Activated CD8-positive, alpha-beta memory T cell treated with anti-CD3 and anti-CD28 coated beads, Interleukin-2, amount 50 U/mL, for 4 hours (primary cell): Measurements from ENCODE around the gene MAPK9.

Source experiments
- DNase-seq: peaks from one replicate; pipeline ENCODE4 v3.0.0-alpha.2; 2020

The MAPK9 gene

GRCh38 chr5:180291234-180291940 lies 496 bp downstream of the MAPK9 start:
- no peak for DNase-seq

- DNase-seq: no peak
Observed at GRCh38 chr5:180290568-180291233, 1.2 kb downstream of the MAPK9 start.

GRCh38 chr5:180289966-180290365 lies 1.9 kb downstream of the MAPK9 start:
- DNase-seq: no peak

- DNase-seq: no peak
Observed at GRCh38 chr5:180289433-180289832, 2.5 kb downstream of the MAPK9 start.

GRCh38 chr5:180287868-180288267 lies 4.0 kb downstream of the MAPK9 start:
- no peak for DNase-seq

GRCh38 chr5:180287404-180287803 lies 4.5 kb downstream of the MAPK9 start:
- no peak for DNase-seq

- no peak for DNase-seq
Observed at GRCh38 chr5:180284149-180284548, 7.7 kb downstream of the MAPK9 start.

GRCh38 chr5:180283026-180283615 lies 8.8 kb downstream of the MAPK9 start:
- DNase-seq: no peak

GRCh38 chr5:180282281-180282680 lies 9.6 kb downstream of the MAPK9 start:
- DNase-seq: no peak

- DNase-seq: no peak
Observed at GRCh38 chr5:180281706-180282105, 10.2 kb downstream of the MAPK9 start.

GRCh38 chr5:180274695-180275094 lies 17.2 kb downstream of the MAPK9 start:
- DNase-seq: no peak

- DNase-seq: no peak
Observed at GRCh38 chr5:180271221-180271620, 20.7 kb downstream of the MAPK9 start.

- DNase-seq: no peak
Observed at GRCh38 chr5:180259260-180259611, 32.6 kb downstream of the MAPK9 start.

- no peak for DNase-seq
Observed at GRCh38 chr5:180253036-180253824, 38.7 kb downstream of the MAPK9 start.

GRCh38 chr5:180251887-180252286 lies 40.0 kb downstream of the MAPK9 start:
- no peak for DNase-seq

- no peak for DNase-seq
Observed at GRCh38 chr5:180251141-180251540, 40.7 kb downstream of the MAPK9 start.

GRCh38 chr5:180250329-180250728 lies 41.6 kb downstream of the MAPK9 start:
- DNase-seq: no peak

- no peak for DNase-seq
Observed at GRCh38 chr5:180241600-180241999, 50.3 kb downstream of the MAPK9 start.

- DNase-seq: no peak
Observed at GRCh38 chr5:180238631-180239030, 53.3 kb downstream of the MAPK9 start.

- no peak for DNase-seq
Observed at GRCh38 chr5:180235846-180236245, 56.0 kb downstream of the MAPK9 start.

- no peak for DNase-seq
Observed at GRCh38 chr5:180235077-180235476, 56.8 kb downstream of the MAPK9 start.

GRCh38 chr5:180234271-180234670 lies 57.6 kb downstream of the MAPK9 start:
- DNase-seq: no peak

- no peak for DNase-seq
Observed at GRCh38 chr5:180233729-180234128, 58.2 kb downstream of the MAPK9 start.

GRCh38 chr5:180230017-180230416 lies 61.9 kb downstream of the MAPK9 start:
- no peak for DNase-seq
